PC-9 (cell line): ENCODE results near the gene OPA1. TPM values are rescaled to one million over a fixed set of nuclear protein-coding genes. Genes with fewer than 3 reads are reported as not detected.

ENCODE experiments used
- BruUV-seq: library from RNA; stranded (reverse); fragments of 400-500 nt; replicated peaks from 2 replicates; lab custom pipeline; 2021; lab: Mats Ljungman, UMichigan
- CTCF ChIA-PET: fragments of 300-600 bp; sonication (Branson Sonifier 250); formaldehyde crosslinking; loops from one replicate; lab custom pipeline; 2022; ENCODE audit warnings: antibody characterized with exemption; lab: Charles Lee
- POLR2A ChIA-PET: fragments of 300-600 bp; sonication (Branson Sonifier 250); formaldehyde crosslinking; loops from one replicate; lab custom pipeline; 2022; ENCODE audit warnings: antibody characterized with exemption; ENCODE audit not compliant: unreplicated experiment; lab: Charles Lee
- DNase-seq, 2 experiments: peaks; one replicate each; pipeline versions ENCODE4 v3.0.0 to v3.0.0-alpha.2; 2015 to 2022; ENCODE audit warnings: mixed read lengths in 1 of 2
- H2AFZ ChIP-seq: fragments of 200-600 bp; sonication (generic); 2 replicates; pipeline ENCODE4 v1.8.1; 2017; ENCODE audit warnings: antibody characterized with exemption
- H3F3A ChIP-seq: fragments of 200-600 bp; sonication (generic); 2 replicates; pipeline ENCODE4 v1.8.1; 2017; ENCODE audit warnings: antibody characterized with exemption, mild to moderate bottlenecking, low read depth; ENCODE audit not compliant: insufficient read depth
- H3K27ac ChIP-seq: fragments of 200-600 bp; sonication (generic); 2 replicates; pipeline ENCODE4 v1.6.1; 2016; ENCODE audit warnings: mixed run types
- H3K27me3 ChIP-seq: fragments of 200-600 bp; sonication (generic); 2 replicates; pipeline ENCODE4 v1.6.1; 2016; ENCODE audit warnings: low read depth, mixed run types; ENCODE audit not compliant: insufficient read depth
- H3K36me3 ChIP-seq: fragments of 200-600 bp; sonication (generic); 2 replicates; pipeline ENCODE4 v1.6.1; 2016; ENCODE audit warnings: low read depth, mixed run types
- H3K4me1 ChIP-seq: fragments of 200-600 bp; sonication (generic); replicated peaks from 2 replicates; pipeline ENCODE4 v1.6.1; 2016; ENCODE audit warnings: mixed run types; ENCODE audit not compliant: insufficient read depth
- H3K4me2 ChIP-seq: fragments of 200-600 bp; sonication (generic); 2 replicates; pipeline ENCODE4 v1.6.1; 2017; ENCODE audit warnings: mixed run types
- H3K4me3 ChIP-seq: fragments of 200-600 bp; sonication (generic); 2 replicates; pipeline ENCODE4 v1.6.1; 2016; ENCODE audit warnings: mixed run types
- H3K79me2 ChIP-seq: fragments of 200-600 bp; sonication (generic); 2 replicates; pipeline ENCODE4 v1.6.1; 2017; ENCODE audit warnings: low read depth, mixed run types
- H3K9me2 ChIP-seq: fragments of 200-600 bp; sonication (generic); 2 replicates; pipeline ENCODE4 v1.8.1; 2017; ENCODE audit warnings: mild to moderate bottlenecking; ENCODE audit not compliant: insufficient read depth
- H3K9me3 ChIP-seq: fragments of 200-600 bp; sonication (generic); 2 replicates; pipeline ENCODE4 v1.8.1; 2016; ENCODE audit warnings: low read depth; ENCODE audit not compliant: insufficient read depth
- H4K20me1 ChIP-seq: fragments of 200-600 bp; sonication (generic); 2 replicates; pipeline ENCODE4 v1.8.1; 2017; ENCODE audit not compliant: insufficient read depth
- CTCF ChIP-seq: fragments of 200-600 bp; sonication (generic); conservative IDR thresholded peaks from 2 replicates; pipeline ENCODE4 v1.6.1; 2017; ENCODE audit warnings: mixed run types, antibody characterized with exemption, mild to moderate bottlenecking, moderate library complexity
- EZH2 ChIP-seq: fragments of 200-600 bp; sonication (generic); IDR thresholded peaks from 2 replicates; pipeline ENCODE4 v1.8.0; 2017; ENCODE audit warnings: antibody characterized with exemption, low read depth
- intact Hi-C: fragments of 100-400 bp; cut with micrococcal nuclease; formaldehyde crosslinking; loops from one replicate; pipeline ENCODE4 v1.10.0; 2022; ENCODE audit not compliant: unreplicated experiment
- total RNA-seq: library from RNA; stranded (reverse); gene quantifications from 2 replicates; pipeline ENCODE4 v1.2.3, GENCODE V29; 2021

The OPA1 gene
- total RNA-seq, 1 experiment from 2014 or later: 120 TPM

- Histone ChIP-seq H3K9me2 (no peaks in the 10 kb centered on the region), H4K20me1 (no peaks in the 10 kb centered on the region), H3K4me3 (no peak overlapping the region), H3F3A (no peaks in the 10 kb centered on the region), H3K4me2 (no peak overlapping the region), H3K27ac (no peak overlapping the region), H3K9me3 (no peaks in the 10 kb centered on the region), H2AFZ (no peak overlapping the region), H3K4me1 (0 out of 2 replicates have a peak, but pooled peaks cover 4% of the 10 kb centered on the region), H3K79me2 (no peaks in the 10 kb centered on the region), H3K27me3 (no peaks in the 10 kb centered on the region), H3K36me3 (no peaks in the 10 kb centered on the region)
- POLR2A ChIA-PET: no interaction called here
- BruUV-seq: no TSS peak
- DNase-seq: no peak
- TF ChIP-seq CTCF: no peak
- no peak for TF ChIP-seq EZH2
- intact Hi-C loops: no loop called here
- CTCF ChIA-PET: no interaction called here
Measured at GRCh38 chr3:193729088-193729465, 136.1 kb downstream of the OPA1 start.

GRCh38 chr3:193729601-193730000 lies 136.6 kb downstream of the OPA1 start:
- CTCF ChIA-PET: no interaction called here
- H4K20me1 ChIP-seq: no peaks in the 10 kb centered on the region
- BruUV-seq: no TSS peak
- POLR2A ChIA-PET: no interaction called here
- no peaks in the 10 kb centered on the region for H3K27me3 ChIP-seq
- no peaks in the 10 kb centered on the region for H3K36me3 ChIP-seq
- no peaks in the 10 kb centered on the region for H3F3A ChIP-seq
- H3K79me2 ChIP-seq: no peaks in the 10 kb centered on the region
- TF ChIP-seq CTCF (no peak), EZH2 (no peak)
- intact Hi-C loops: no loop called here
- H3K4me1 ChIP-seq: 0 out of 2 replicates have a peak, but pooled peaks cover 4% of the 10 kb centered on the region
- no peak overlapping the region for H3K27ac ChIP-seq
- no peak for DNase-seq
- no peaks in the 10 kb centered on the region for H3K9me3 ChIP-seq
- H2AFZ ChIP-seq: no peak overlapping the region
- H3K4me2 ChIP-seq: no peak overlapping the region
- H3K9me2 ChIP-seq: no peaks in the 10 kb centered on the region
- H3K4me3 ChIP-seq: no peak overlapping the region

- H2AFZ ChIP-seq: no peak overlapping the region
- no peak overlapping the region for H3K27ac ChIP-seq
- intact Hi-C loops: no loop called here
- CTCF ChIA-PET: no interaction called here
- no peak overlapping the region for H3K4me2 ChIP-seq
- 0 out of 2 replicates have a peak, but pooled peaks cover 4% of the 10 kb centered on the region for H3K4me1 ChIP-seq
- H3K9me2 ChIP-seq: no peaks in the 10 kb centered on the region
- no TSS peak for BruUV-seq
- POLR2A ChIA-PET: interaction anchor here (0.6 kb wide), 1 partner anchor 99 kb away, joined by 7 read pairs; no protein-coding TSS in a partner anchor
- no peaks in the 10 kb centered on the region for H3K79me2 ChIP-seq
- H3K27me3 ChIP-seq: no peaks in the 10 kb centered on the region
- H3K4me3 ChIP-seq: no peak overlapping the region
- no peak for TF ChIP-seq CTCF
- TF ChIP-seq EZH2: no peak
- DNase-seq: no peak
- no peaks in the 10 kb centered on the region for H3K9me3 ChIP-seq
- no peaks in the 10 kb centered on the region for H3F3A ChIP-seq
- no peaks in the 10 kb centered on the region for H4K20me1 ChIP-seq
- H3K36me3 ChIP-seq: no peaks in the 10 kb centered on the region
Measured at GRCh38 chr3:193730511-193730910, 137.5 kb downstream of the OPA1 start.
